GM18505 (cell line): ENCODE results near the gene SLC4A5.
"Not testable (repeated sequence)": the region's sequence is repeated elsewhere in the genome, so short reads cannot be mapped to it uniquely, and the experiment has no call there.

Experiments used
- ATAC-seq: cut with Tn5 transposase; IDR thresholded peaks from one replicate; pipeline ENCODE4 v1.9.1; 2021; ENCODE audit not compliant: unreplicated experiment
- POLR2A ChIP-seq: IDR thresholded peaks from 4 replicates; pipeline ENCODE4 v1.6.1; 2011; ENCODE audit warnings: borderline replicate concordance; ENCODE audit not compliant: insufficient read depth, insufficient read length; ENCODE audit errors: extremely low read depth

Gene SLC4A5

GRCh38 chr2:74228772-74229171 lies 114.4 kb downstream of the SLC4A5 start:
- no peak for TF ChIP-seq POLR2A
- ATAC-seq: no peak

GRCh38 chr2:74227646-74228045 lies 115.6 kb downstream of the SLC4A5 start:
- TF ChIP-seq POLR2A: no peak
- ATAC-seq: no peak

- no peak for ATAC-seq
- TF ChIP-seq POLR2A: no peak
Measured at GRCh38 chr2:74226648-74227213, 116.5 kb downstream of the SLC4A5 start.

GRCh38 chr2:74225698-74226459 lies 117.3 kb downstream of the SLC4A5 start:
- TF ChIP-seq POLR2A: no peak
- ATAC-seq: no peak

GRCh38 chr2:74223941-74224770 lies 119.1 kb downstream of the SLC4A5 start:
- TF ChIP-seq POLR2A: peak; percentile 31
- ATAC-seq: no peak

- no peak for ATAC-seq
- peak; percentile 1 for TF ChIP-seq POLR2A
Measured at GRCh38 chr2:74222300-74222650, 120.9 kb downstream of the SLC4A5 start.

GRCh38 chr2:74221604-74222299 lies 121.5 kb downstream of the SLC4A5 start:
- peak; percentile 37 for TF ChIP-seq POLR2A
- no peak for ATAC-seq

- ATAC-seq: no peak
- no peak for TF ChIP-seq POLR2A
Measured at GRCh38 chr2:74221091-74221490, 122.1 kb downstream of the SLC4A5 start.

- ATAC-seq: no peak
- TF ChIP-seq POLR2A: peak; percentile 38
Measured at GRCh38 chr2:74219846-74220486, 123.2 kb downstream of the SLC4A5 start.

GRCh38 chr2:74216642-74217041 lies 126.6 kb downstream of the SLC4A5 start:
- TF ChIP-seq POLR2A: no peak
- no peak for ATAC-seq

- not testable (repeated sequence) for ATAC-seq
Measured at GRCh38 chr2:74215771-74216170, 127.4 kb downstream of the SLC4A5 start.

GRCh38 chr2:74212702-74213410 lies 130.4 kb downstream of the SLC4A5 start:
- no peak for TF ChIP-seq POLR2A
- ATAC-seq: no peak

- TF ChIP-seq POLR2A: no peak
- ATAC-seq: no peak
Measured at GRCh38 chr2:74206180-74206688, 137.0 kb downstream of the SLC4A5 start.

GRCh38 chr2:74205596-74205995 lies 137.6 kb downstream of the SLC4A5 start:
- ATAC-seq: no peak
- TF ChIP-seq POLR2A: no peak
